RWPE2 (cell line): ENCODE results near the gene DDX47.

Source experiments
- ATAC-seq: fragments of 200-7000 bp; cut with Tn5 transposase; 3 replicates; pipeline ENCODE4 v1.9.1; 2021; ENCODE audit warnings: low read depth
- DNase-seq: peaks from one replicate; pipeline ENCODE4 v3.0.0-alpha.2; 2020; ENCODE audit warnings: low spot score
- H3K27ac ChIP-seq: fragments of 450-650 bp; 2 replicates; pipeline ENCODE4 v1.5.1; 2017; ENCODE audit warnings: mild to moderate bottlenecking; ENCODE audit not compliant: poor library complexity, severe bottlenecking
- H3K27me3 ChIP-seq: fragments of 250-450 bp; sonication (Bioruptor Pico); 2 replicates; pipeline ENCODE4 v1.5.1; 2021; ENCODE audit warnings: mild to moderate bottlenecking, moderate library complexity; ENCODE audit not compliant: insufficient read depth, poor library complexity, severe bottlenecking
- H3K36me3 ChIP-seq: fragments of 250-450 bp; sonication (Bioruptor Pico); 2 replicates; pipeline ENCODE4 v1.5.1; 2020; ENCODE audit warnings: low read depth, mild to moderate bottlenecking, moderate library complexity
- H3K4me1 ChIP-seq: fragments of 250-450 bp; sonication (Bioruptor Pico); 2 replicates; pipeline ENCODE4 v1.5.1; 2021; ENCODE audit warnings: mild to moderate bottlenecking, moderate library complexity; ENCODE audit not compliant: insufficient read depth, poor library complexity, severe bottlenecking
- H3K4me3 ChIP-seq: fragments of 250-450 bp; sonication (Bioruptor Pico); 2 replicates; pipeline ENCODE4 v1.5.1; 2021; ENCODE audit warnings: mild to moderate bottlenecking, moderate library complexity; ENCODE audit not compliant: severe bottlenecking
- H3K9me3 ChIP-seq: fragments of 250-450 bp; sonication (Bioruptor Pico); 2 replicates; pipeline ENCODE4 v1.5.1; 2021; ENCODE audit warnings: mild to moderate bottlenecking, moderate library complexity; ENCODE audit not compliant: severe bottlenecking
- TF ChIP-seq, protein P1 (sequence below): fragments of 450-650 bp; IDR thresholded peaks from one replicate; pipeline ENCODE4 v1.5.1; 2017; ENCODE audit warnings: mild to moderate bottlenecking, moderate library complexity; ENCODE audit not compliant: poor library complexity, severe bottlenecking

DDX47 gene

GRCh38 chr12:12790956-12791355 lies 22.2 kb upstream of the DDX47 start:
- ATAC-seq, result no peak
- Histone ChIP-seq H3K27me3 (no peaks in the 10 kb centered on the region), H3K27ac (no peak overlapping the region), H3K9me3 (no peaks in the 10 kb centered on the region), H3K4me1 (peaks cover 13% of the 10 kb centered on the region), H3K4me3 (no peak overlapping the region), H3K36me3 (no peaks in the 10 kb centered on the region)
- TF ChIP-seq, protein P1, sequence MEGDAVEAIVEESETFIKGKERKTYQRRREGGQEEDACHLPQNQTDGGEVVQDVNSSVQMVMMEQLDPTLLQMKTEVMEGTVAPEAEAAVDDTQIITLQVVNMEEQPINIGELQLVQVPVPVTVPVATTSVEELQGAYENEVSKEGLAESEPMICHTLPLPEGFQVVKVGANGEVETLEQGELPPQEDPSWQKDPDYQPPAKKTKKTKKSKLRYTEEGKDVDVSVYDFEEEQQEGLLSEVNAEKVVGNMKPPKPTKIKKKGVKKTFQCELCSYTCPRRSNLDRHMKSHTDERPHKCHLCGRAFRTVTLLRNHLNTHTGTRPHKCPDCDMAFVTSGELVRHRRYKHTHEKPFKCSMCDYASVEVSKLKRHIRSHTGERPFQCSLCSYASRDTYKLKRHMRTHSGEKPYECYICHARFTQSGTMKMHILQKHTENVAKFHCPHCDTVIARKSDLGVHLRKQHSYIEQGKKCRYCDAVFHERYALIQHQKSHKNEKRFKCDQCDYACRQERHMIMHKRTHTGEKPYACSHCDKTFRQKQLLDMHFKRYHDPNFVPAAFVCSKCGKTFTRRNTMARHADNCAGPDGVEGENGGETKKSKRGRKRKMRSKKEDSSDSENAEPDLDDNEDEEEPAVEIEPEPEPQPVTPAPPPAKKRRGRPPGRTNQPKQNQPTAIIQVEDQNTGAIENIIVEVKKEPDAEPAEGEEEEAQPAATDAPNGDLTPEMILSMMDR, result no peak
- DNase-seq, result no peak

DNA sequence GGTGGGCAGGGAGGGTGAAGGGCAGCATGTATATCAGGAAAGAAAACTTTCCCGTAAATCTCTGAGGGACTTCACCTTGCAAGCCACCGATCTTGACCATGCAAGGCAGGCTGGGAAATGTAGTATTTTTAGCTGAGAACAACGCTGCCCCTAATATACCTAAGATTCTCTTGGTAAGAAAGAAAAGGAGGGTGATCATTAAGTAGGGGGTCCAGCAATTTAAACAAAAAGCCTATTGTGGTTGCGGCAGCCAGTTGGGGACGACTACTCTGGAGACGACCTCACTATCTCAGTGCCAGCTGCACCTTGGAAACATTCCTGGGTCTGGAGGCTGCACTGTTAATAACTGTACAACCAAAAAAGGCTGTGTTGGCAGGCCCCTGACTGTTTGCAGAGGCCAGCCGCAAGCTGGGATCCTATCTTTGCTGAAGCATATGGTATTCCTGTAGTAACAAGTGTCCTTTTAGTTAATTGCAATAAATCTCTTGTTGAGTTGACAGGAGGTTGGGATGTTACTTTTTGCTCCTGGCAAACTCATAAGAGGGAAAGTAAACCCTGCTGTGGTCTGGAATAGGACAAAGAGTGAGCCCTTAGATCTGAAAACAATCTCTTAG lies 21.3 kb upstream of the DDX47 start:
- H3K4me3 ChIP-seq, result no peak overlapping the region
- ATAC-seq, result peak; percentile 42; the same call in 2 of the 3 replicates
- no peaks in the 10 kb centered on the region for H3K36me3 ChIP-seq
- no peak for DNase-seq
- no peaks in the 10 kb centered on the region for H3K27me3 ChIP-seq
- TF ChIP-seq, protein P1, result no peak
- H3K27ac ChIP-seq, result no peak overlapping the region
- H3K4me1 ChIP-seq, result peaks cover 13% of the 10 kb centered on the region
- no peaks in the 10 kb centered on the region for H3K9me3 ChIP-seq

DNA sequence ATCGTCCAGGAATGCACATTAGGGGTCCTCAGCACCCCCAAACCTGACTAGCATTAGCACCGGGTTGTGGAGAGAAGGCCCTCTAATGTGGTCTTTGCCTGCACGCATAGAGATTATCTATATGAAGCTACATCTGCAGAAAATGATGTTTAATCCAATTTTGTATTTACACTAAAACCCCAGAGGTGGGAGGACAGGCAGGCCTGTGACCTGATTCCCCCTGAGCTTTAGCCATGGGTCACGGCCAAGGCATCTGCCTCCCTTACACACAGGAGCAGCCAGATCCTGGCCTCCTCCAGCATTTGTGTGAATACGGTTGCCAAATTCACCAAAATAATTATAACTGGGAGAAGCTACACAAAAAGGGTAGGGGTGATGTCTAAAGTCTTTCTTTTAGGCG lies 20.7 kb upstream of the DDX47 start:
- ATAC-seq (no peak), DNase-seq (no peak)
- TF ChIP-seq, protein P1, result no peak
- Histone ChIP-seq H3K27me3 (no peaks in the 10 kb centered on the region), H3K36me3 (no peaks in the 10 kb centered on the region), H3K4me3 (no peak overlapping the region), H3K9me3 (no peaks in the 10 kb centered on the region), H3K4me1 (peaks cover 10% of the 10 kb centered on the region), H3K27ac (no peak overlapping the region)

DNA sequence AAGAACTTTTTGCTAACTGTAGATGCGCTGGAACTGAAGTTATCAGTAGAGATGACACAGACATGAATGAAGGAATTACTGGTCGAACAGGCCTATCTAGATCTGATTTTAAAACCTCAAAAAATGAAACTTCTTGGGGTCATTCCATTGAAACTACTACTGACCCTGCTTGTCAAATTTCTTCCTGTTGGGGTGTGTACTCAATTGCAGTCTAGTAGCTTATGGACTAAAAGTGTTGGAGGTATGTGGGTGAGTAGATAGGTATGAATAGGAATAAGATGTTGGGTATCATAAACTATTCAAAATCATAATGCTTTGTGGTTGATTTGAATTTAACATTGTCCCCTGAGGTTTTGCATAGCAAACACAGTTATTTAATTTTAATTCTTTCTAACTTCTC lies 18.5 kb upstream of the DDX47 start:
- Histone ChIP-seq H3K27ac (no peak overlapping the region), H3K27me3 (no peaks in the 10 kb centered on the region), H3K4me1 (peaks cover 7% of the 10 kb centered on the region), H3K36me3 (no peaks in the 10 kb centered on the region), H3K4me3 (no peak overlapping the region), H3K9me3 (no peaks in the 10 kb centered on the region)
- ATAC-seq (no peak), DNase-seq (no peak)
- TF ChIP-seq, protein P1, result no peak

GRCh38 chr12:12796171-12796570 lies 17.0 kb upstream of the DDX47 start:
- Histone ChIP-seq H3K27ac (no peak overlapping the region), H3K36me3 (no peaks in the 10 kb centered on the region), H3K9me3 (no peaks in the 10 kb centered on the region), H3K4me3 (no peak overlapping the region), H3K4me1 (peaks cover 13% of the 10 kb centered on the region), H3K27me3 (no peaks in the 10 kb centered on the region)
- ATAC-seq (no peak), DNase-seq (no peak)
- TF ChIP-seq, protein P1, result no peak
